ENCODE results near the gene GALNT2.

DNA sequence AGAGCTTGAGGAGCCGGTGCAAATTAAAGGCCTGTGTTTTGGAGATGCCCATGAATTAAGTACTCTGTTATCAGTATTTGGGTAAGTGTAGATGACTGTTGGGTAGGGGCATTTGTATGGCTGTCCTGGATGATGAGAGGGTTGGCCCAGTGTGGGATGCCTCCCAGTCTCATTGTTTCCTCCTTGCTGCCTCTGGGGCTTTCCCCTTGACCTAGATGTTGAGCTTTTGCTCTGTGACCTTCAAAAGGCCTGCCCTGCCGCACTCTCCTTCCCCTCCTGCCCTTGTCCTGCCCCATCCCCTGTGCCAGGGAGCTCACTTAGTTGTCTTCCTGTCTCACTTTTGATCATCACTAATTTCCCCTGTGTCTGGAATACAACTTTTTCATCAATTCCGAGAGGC lies 10.0 kb downstream of the GALNT2 start:
- no peak for TF ChIP-seq POLR2A (IDR thresholded peaks at IDR 0.05)
- no peak for TF ChIP-seq POLR2AphosphoS5 (IDR thresholded peaks at IDR 0.05)
- TF ChIP-seq CTCF (IDR thresholded peaks at IDR 0.05 in 8 of 11, conservative IDR thresholded peaks at IDR 0.05 in 3 of 11): no peak

All from spleen (tissue), 7 donors.